Gastroesophageal sphincter (tissue), 4 donors: ENCODE measurements around the gene RITA1. TPM values are rescaled to one million over a fixed set of nuclear protein-coding genes. Genes with fewer than 3 reads are reported as not detected.

ENCODE experiments used
- ATAC-seq: fragments of 150-250 bp; one replicate; pipeline ENCODE4 v1.9.1; 2016; ENCODE audit warnings: mild to moderate bottlenecking, moderate library complexity
- H3K27ac ChIP-seq, 4 donors: fragments of 200-600 bp; sonication (generic) in 3 of 4; 1 replicate in 3 of 4; 2 replicates in 1 of 4; pipeline ENCODE4 v1.5.1; 2016 to 2019
- H3K27me3 ChIP-seq: fragments of 200-600 bp; sonication (generic); one replicate; pipeline ENCODE4 v1.5.1; 2019
- H3K36me3 ChIP-seq, 2 donors: fragments of 200-600 bp; sonication (generic); one replicate each; pipeline ENCODE4 v1.5.1; 2019; ENCODE audit warnings: control low read depth in 1 of 2
- H3K4me1 ChIP-seq, 3 donors: fragments of 200-600 bp; sonication (generic); 1 replicate in 2 of 3; 2 replicates in 1 of 3; pipeline ENCODE4 v1.5.1; 2016 to 2019; ENCODE audit warnings: control low read depth in 2 of 3
- H3K4me3 ChIP-seq, 2 donors: fragments of 200-600 bp; sonication (generic); one replicate each; pipeline ENCODE4 v1.5.1; 2019; ENCODE audit warnings: mild to moderate bottlenecking in 1 of 2, moderate library complexity in 1 of 2
- H3K9me3 ChIP-seq, 3 donors: fragments of 200-600 bp; sonication (generic); one replicate each; pipeline ENCODE4 v1.5.1; 2017 to 2019; ENCODE audit warnings: control low read depth in 2 of 3
- EP300 ChIP-seq: sonication (generic); formaldehyde crosslinking; IDR thresholded peaks from one replicate; pipeline ENCODE4 v1.6.1; 2017; ENCODE audit warnings: antibody characterized with exemption, mild to moderate bottlenecking
- POLR2A ChIP-seq, 2 donors: fragments of 450-650 bp; IDR thresholded peaks; one replicate each; pipeline ENCODE4 v1.6.1; 2017; ENCODE audit warnings: antibody characterized with exemption in 2 of 2, mild to moderate bottlenecking in 2 of 2, moderate library complexity in 1 of 2
- POLR2AphosphoS5 ChIP-seq: sonication (generic); formaldehyde crosslinking; IDR thresholded peaks from one replicate; pipeline ENCODE4 v1.6.1; 2017; ENCODE audit warnings: antibody characterized with exemption
- WGBS, 2 donors: methylation state at CpG; one replicate each; pipeline ENCODE4 v1.1.5; 2018; ENCODE audit warnings: low coverage in 1 of 2; 5-methylcytosine and 5-hydroxymethylcytosine counted together
- total RNA-seq, 4 donors: library from RNA; depleted of rRNA; stranded (reverse); fragments of >200 nt; gene quantifications; one replicate each; pipeline ENCODE4 v1.1.0, GENCODE V29; 2016
- TF ChIP-seq, protein P1 (sequence below), 4 experiments: fragments of 200-600 bp in 2 of 4; fragments of 450-650 bp in 2 of 4; sonication (generic) in 1 of 4; IDR thresholded peaks; one replicate each; pipeline ENCODE4 v1.5.1; 2017 to 2019; ENCODE audit warnings: antibody characterized with exemption in 4 of 4, mild to moderate bottlenecking in 2 of 4, moderate library complexity in 2 of 4

RITA1 gene
- total RNA-seq, 4 donors from 2014 or later: 12.3 to 22.8 (median 16.6) TPM

DNA sequence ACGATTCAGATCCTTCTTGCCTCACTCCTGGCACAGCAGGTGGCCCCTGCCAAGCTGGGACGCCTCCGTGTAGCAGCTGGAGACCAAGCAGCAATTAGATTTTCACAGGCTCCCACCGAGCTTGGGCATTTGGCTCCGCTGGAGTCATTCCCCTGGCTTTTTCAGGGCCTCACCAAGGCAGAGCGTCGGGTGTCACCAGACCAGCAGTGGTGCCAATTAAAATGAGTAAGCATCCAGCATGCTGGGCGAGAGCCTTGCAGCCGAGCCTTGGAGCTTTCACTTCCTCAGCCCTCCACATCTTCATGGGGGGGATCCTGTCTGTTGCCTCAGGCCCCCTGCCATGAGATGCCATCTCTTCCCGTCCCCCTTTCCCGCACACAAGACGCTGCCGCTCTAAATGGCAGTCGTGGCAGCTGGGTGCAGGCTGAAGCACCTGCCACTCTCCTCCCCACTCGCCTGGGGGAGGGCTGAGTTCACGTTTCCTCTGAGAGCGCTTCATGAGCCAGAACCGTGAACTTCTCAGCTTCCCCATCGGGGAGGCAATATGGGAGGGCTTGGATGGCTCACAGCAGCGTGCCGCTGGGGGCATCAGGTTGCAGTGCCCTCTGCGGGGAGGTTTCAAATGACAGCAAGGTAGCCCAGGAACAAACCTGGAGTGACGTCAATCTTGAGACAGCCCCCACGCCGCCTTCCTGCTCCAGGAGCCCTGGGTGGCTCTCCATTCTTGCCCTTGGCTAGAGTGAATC lies 47.5 kb downstream of the RITA1 start:
- peak; percentile 57 for ATAC-seq
- Histone ChIP-seq H3K36me3 (peaks cover 0 to 87% of the 10 kb centered on the region in 2 donors), H3K27ac (peak overlapping the region in 3 of 4 donors; percentile 43 to 51 (median 48)), H3K4me1 (peaks cover 0 to 78% (median 15%) of the 10 kb centered on the region in 3 donors), H3K4me3 (no peak overlapping the region), H3K9me3 (no peaks in the 10 kb centered on the region), H3K27me3 (no peaks in the 10 kb centered on the region)
- TF ChIP-seq, protein P1, sequence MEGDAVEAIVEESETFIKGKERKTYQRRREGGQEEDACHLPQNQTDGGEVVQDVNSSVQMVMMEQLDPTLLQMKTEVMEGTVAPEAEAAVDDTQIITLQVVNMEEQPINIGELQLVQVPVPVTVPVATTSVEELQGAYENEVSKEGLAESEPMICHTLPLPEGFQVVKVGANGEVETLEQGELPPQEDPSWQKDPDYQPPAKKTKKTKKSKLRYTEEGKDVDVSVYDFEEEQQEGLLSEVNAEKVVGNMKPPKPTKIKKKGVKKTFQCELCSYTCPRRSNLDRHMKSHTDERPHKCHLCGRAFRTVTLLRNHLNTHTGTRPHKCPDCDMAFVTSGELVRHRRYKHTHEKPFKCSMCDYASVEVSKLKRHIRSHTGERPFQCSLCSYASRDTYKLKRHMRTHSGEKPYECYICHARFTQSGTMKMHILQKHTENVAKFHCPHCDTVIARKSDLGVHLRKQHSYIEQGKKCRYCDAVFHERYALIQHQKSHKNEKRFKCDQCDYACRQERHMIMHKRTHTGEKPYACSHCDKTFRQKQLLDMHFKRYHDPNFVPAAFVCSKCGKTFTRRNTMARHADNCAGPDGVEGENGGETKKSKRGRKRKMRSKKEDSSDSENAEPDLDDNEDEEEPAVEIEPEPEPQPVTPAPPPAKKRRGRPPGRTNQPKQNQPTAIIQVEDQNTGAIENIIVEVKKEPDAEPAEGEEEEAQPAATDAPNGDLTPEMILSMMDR (IDR thresholded peaks at IDR 0.05): no peak
- TF ChIP-seq EP300: no peak
- TF ChIP-seq POLR2A (IDR thresholded peaks at IDR 0.05): no peak
- TF ChIP-seq POLR2AphosphoS5: peak; percentile 8
- 67% methylated on average over 3 of the region's 25 CpGs; no CpG with 5 or more reads in 1 of the 2 donors for WGBS, 2 donors

DNA sequence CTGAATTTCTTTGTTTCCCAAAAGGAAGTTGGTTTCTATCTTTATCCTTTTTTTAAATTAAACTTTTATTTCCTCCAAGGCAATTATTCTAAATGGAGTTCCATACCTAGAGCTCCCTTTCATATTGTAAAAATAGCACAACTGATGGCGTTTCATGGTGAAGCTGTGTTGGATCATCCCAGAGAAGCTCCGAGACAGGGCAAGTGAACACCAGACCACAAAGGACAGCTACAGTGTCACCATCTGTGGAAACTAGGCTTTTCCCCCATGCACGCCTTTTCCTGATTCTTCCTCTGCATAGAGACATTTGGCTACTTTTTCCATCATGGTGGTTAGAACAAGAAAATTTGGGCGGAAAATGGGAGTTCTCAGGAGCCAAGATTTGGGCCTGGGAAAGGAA lies 48.4 kb downstream of the RITA1 start:
- peak overlapping the region in 1 of 4 donors; percentile 6 for H3K27ac ChIP-seq
- H3K36me3 ChIP-seq: peaks cover 0 to 87% of the 10 kb centered on the region in 2 donors
- no peak overlapping the region for H3K4me3 ChIP-seq
- 84% methylated on average over 4 of the region's 4 CpGs; no CpG with 5 or more reads in 1 of the 2 donors for WGBS, 2 donors
- peaks cover 0 to 78% (median 16%) of the 10 kb centered on the region in 3 donors for H3K4me1 ChIP-seq
- H3K9me3 ChIP-seq: no peaks in the 10 kb centered on the region
- TF ChIP-seq, protein P1 (IDR thresholded peaks at IDR 0.05): no peak
- TF ChIP-seq POLR2A (IDR thresholded peaks at IDR 0.05) (no peak), EP300 (no peak), POLR2AphosphoS5 (no peak)
- no peaks in the 10 kb centered on the region for H3K27me3 ChIP-seq
- no peak for ATAC-seq

DNA sequence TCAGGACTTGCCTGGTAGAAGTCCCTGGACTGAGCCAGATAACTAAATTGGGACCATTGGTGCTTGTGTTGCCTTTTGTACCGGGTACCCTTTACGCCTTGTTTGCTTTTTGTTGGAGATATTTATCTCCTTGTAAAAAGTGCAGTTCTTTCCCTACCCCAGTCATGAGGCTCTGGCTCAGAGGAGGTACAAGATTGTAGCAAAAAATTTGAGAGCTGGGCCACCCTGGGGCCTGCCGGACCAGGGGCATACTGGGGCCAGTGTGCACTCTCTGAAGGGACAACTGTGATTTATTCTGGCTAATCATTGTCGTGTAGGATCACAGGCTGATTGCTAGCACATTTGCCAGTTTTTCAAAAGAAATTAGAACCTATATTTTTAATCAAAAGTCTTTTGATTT lies 49.0 kb downstream of the RITA1 start:
- Histone ChIP-seq H3K27ac (peak overlapping the region in 1 of 4 donors; percentile 6), H3K36me3 (peaks cover 0 to 87% of the 10 kb centered on the region in 2 donors), H3K4me3 (no peak overlapping the region), H3K4me1 (peaks cover 0 to 77% (median 14%) of the 10 kb centered on the region in 3 donors), H3K9me3 (no peaks in the 10 kb centered on the region), H3K27me3 (no peaks in the 10 kb centered on the region)
- ATAC-seq: no peak
- TF ChIP-seq, protein P1 (IDR thresholded peaks at IDR 0.05): no peak
- TF ChIP-seq POLR2A (IDR thresholded peaks at IDR 0.05) (no peak), EP300 (no peak)
- WGBS, 2 donors: 77 to 80% methylated on average over 3 of the region's 4 CpGs

DNA sequence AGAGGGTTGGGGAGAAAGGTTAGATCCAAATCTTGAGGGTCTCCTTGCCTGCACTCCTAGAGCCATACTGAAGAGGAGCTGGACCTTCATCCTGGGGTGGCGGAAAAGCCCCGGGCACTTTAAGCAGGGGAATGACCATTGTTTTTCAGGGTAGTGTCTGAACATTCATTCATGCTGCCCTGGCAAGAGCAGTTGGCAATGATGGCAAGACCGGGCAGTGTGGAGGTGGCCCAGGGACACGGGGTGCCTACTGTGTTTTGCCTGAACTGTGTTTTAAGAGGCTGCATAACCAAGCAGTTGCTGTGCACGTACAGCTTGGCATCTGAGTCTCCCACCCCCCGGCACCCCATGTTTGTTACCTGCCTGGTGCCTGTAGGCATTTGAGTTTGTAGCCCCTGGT lies 50.5 kb downstream of the RITA1 start:
- Histone ChIP-seq H3K4me3 (no peak overlapping the region), H3K27ac (peak overlapping the region in 1 of 4 donors; percentile 2), H3K4me1 (peaks cover 0 to 78% (median 14%) of the 10 kb centered on the region in 3 donors), H3K27me3 (no peaks in the 10 kb centered on the region), H3K9me3 (no peaks in the 10 kb centered on the region), H3K36me3 (peaks cover 0 to 77% of the 10 kb centered on the region in 2 donors)
- WGBS, 2 donors: 75 to 100% methylated on average over 2 of the region's 6 CpGs
- ATAC-seq: no peak
- TF ChIP-seq POLR2A (IDR thresholded peaks at IDR 0.05) (no peak), EP300 (no peak), POLR2AphosphoS5 (no peak)
- TF ChIP-seq, protein P1 (IDR thresholded peaks at IDR 0.05): no peak
